ENCODE data around the gene MPZL2. TPM values are rescaled to one million over a fixed set of nuclear protein-coding genes. Genes with fewer than 3 reads are reported as not detected.

Gene MPZL2
- total and polyA plus RNA-seq, 9 of the 15 experiments (the other 6 are each of a cell fraction or from before 2014, with no cell fraction given): 0.09 to 0.28 (median 0.18) TPM; not detected in 2

GRCh38 chr11:118251858-118252652 lies 12.0 kb downstream of the MPZL2 start, which contains the start of gene MPZL3 (continued):
- TF ChIP-seq, protein P1, sequence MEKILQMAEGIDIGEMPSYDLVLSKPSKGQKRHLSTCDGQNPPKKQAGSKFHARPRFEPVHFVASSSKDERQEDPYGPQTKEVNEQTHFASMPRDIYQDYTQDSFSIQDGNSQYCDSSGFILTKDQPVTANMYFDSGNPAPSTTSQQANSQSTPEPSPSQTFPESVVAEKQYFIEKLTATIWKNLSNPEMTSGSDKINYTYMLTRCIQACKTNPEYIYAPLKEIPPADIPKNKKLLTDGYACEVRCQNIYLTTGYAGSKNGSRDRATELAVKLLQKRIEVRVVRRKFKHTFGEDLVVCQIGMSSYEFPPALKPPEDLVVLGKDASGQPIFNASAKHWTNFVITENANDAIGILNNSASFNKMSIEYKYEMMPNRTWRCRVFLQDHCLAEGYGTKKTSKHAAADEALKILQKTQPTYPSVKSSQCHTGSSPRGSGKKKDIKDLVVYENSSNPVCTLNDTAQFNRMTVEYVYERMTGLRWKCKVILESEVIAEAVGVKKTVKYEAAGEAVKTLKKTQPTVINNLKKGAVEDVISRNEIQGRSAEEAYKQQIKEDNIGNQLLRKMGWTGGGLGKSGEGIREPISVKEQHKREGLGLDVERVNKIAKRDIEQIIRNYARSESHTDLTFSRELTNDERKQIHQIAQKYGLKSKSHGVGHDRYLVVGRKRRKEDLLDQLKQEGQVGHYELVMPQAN (IDR thresholded peaks at IDR 0.05; ENCODE audit: borderline replicate concordance): no peak
- TF ChIP-seq, protein P2, sequence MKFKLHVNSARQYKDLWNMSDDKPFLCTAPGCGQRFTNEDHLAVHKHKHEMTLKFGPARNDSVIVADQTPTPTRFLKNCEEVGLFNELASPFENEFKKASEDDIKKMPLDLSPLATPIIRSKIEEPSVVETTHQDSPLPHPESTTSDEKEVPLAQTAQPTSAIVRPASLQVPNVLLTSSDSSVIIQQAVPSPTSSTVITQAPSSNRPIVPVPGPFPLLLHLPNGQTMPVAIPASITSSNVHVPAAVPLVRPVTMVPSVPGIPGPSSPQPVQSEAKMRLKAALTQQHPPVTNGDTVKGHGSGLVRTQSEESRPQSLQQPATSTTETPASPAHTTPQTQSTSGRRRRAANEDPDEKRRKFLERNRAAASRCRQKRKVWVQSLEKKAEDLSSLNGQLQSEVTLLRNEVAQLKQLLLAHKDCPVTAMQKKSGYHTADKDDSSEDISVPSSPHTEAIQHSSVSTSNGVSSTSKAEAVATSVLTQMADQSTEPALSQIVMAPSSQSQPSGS (CRISPR knock-in tag; IDR thresholded peaks at IDR 0.05): no peak
- TF ChIP-seq ATF7 (IDR thresholded peaks at IDR 0.05) (peak; percentile 94), KDM4B (IDR thresholded peaks at IDR 0.05; ENCODE audit: borderline replicate concordance in 2 of 2, low read depth in 1 of 2) (peak in 1 of 2 experiments; percentile 88; a peak in 1 of 4 replicates), CREB3L1 (IDR thresholded peaks at IDR 0.05; ENCODE audit: borderline replicate concordance, low read depth) (no peak), RFX1 (IDR thresholded peaks at IDR 0.05) (peak; percentile 92), POLR2B (IDR thresholded peaks at IDR 0.05; ENCODE audit: low read depth, partially characterized antibody) (no peak), GABPA (tag; conservative IDR thresholded peaks at IDR 0.05; ENCODE audit: low read depth) (peak; percentile 98), CBX2 (IDR thresholded peaks at IDR 0.05; ENCODE audit: insufficient read depth, low read length, poor library complexity, severe bottlenecking) (no peak), RBFOX2 (IDR thresholded peaks at IDR 0.05; ENCODE audit: low read depth, low read length) (peak; percentile 53), ZBTB7A (IDR thresholded peaks at IDR 0.05; ENCODE audit: borderline replicate concordance, control insufficient read depth, low read depth, low read length) (peak; percentile 90), ZNF778 (CRISPR knock-in tag; IDR thresholded peaks at IDR 0.05) (no peak), RB1 (IDR thresholded peaks at IDR 0.05; ENCODE audit: low read depth) (0 out of 2 replicates have a peak, but pooled peaks have one; percentile 52), ZBTB5 (IDR thresholded peaks at IDR 0.05) (no peak), CBX1 (IDR thresholded peaks at IDR 0.05; ENCODE audit: low read depth) (peak; percentile 63; the same call in 1 of the 2 replicates), SP1 (CRISPR knock-in tag; IDR thresholded peaks at IDR 0.05) (peak; percentile 72; the same call in 1 of the 2 replicates), ZNF75A (CRISPR knock-in tag; IDR thresholded peaks at IDR 0.05) (no peak), ELF2 (CRISPR knock-in tag; IDR thresholded peaks at IDR 0.05) (peak; percentile 66; the same call in 1 of the 2 replicates)
- TF ChIP-seq, protein P3, sequence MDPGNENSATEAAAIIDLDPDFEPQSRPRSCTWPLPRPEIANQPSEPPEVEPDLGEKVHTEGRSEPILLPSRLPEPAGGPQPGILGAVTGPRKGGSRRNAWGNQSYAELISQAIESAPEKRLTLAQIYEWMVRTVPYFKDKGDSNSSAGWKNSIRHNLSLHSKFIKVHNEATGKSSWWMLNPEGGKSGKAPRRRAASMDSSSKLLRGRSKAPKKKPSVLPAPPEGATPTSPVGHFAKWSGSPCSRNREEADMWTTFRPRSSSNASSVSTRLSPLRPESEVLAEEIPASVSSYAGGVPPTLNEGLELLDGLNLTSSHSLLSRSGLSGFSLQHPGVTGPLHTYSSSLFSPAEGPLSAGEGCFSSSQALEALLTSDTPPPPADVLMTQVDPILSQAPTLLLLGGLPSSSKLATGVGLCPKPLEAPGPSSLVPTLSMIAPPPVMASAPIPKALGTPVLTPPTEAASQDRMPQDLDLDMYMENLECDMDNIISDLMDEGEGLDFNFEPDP (CRISPR knock-in tag; IDR thresholded peaks at IDR 0.05): no peak

All from K562 (cell line).